ENCODE measurements around the gene DDX55. TPM values are rescaled to one million over a fixed set of nuclear protein-coding genes. Genes with fewer than 3 reads are reported as not detected.

Gene DDX55
- total and polyA plus RNA-seq, 11 donors = 3.9 to 15.3 (median 6.0) TPM

GRCh38 chr12:123597100-123597499, 4.8 kb upstream of the DDX55 start:
- intact Hi-C loops (cut with DNase I) = no loop called here
- WGBS, 4 donors = 84 to 87% (median 86%) methylated on average over 3 of the region's 3 CpGs
- no peak for TF ChIP-seq CTCF (IDR thresholded peaks at IDR 0.05)
- TF ChIP-seq POLR2A (IDR thresholded peaks at IDR 0.05) = no peak

GRCh38 chr12:123598522-123598921, 3.4 kb upstream of the DDX55 start:
- 79 to 94% (median 84%) methylated on average over 3 of the region's 3 CpGs for WGBS, 4 donors
- Histone ChIP-seq H3K4me3 (no peak overlapping the region), H3K27ac (no peak overlapping the region), H3K4me1 (peaks cover 0 to 23% (median 13%) of the 10 kb centered on the region in 12 donors), H3K36me3 (peaks cover 0 to 57% (median 56%) of the 10 kb centered on the region in 9 donors), H3K27me3 (no peaks in the 10 kb centered on the region), H3K9me3 (no peaks in the 10 kb centered on the region)
- TF ChIP-seq CTCF (IDR thresholded peaks at IDR 0.05) (no peak), POLR2A (IDR thresholded peaks at IDR 0.05) (no peak)
- intact Hi-C loops (cut with DNase I) = no loop called here
- DNase-seq = no peak
- no peak for ATAC-seq

More at GRCh38 chr12:123597100-123597499, 4.8 kb upstream of the DDX55 start:
- H3K36me3 ChIP-seq = peaks cover 0 to 71% (median 70%) of the 10 kb centered on the region in 9 donors
- H3K4me3 ChIP-seq = no peak overlapping the region
- no peaks in the 10 kb centered on the region for H3K9me3 ChIP-seq
- peaks cover 0 to 19% (median 4%) of the 10 kb centered on the region in 12 donors for H3K4me1 ChIP-seq
- ATAC-seq (no peak), DNase-seq (no peak)
- H3K27me3 ChIP-seq = no peaks in the 10 kb centered on the region
- H3K27ac ChIP-seq = no peak overlapping the region

GRCh38 chr12:123599310-123599709, 2.6 kb upstream of the DDX55 start:
- Histone ChIP-seq H3K27me3 (no peaks in the 10 kb centered on the region), H3K36me3 (peaks cover 0 to 55% (median 51%) of the 10 kb centered on the region in 9 donors)

GRCh38 chr12:123599721-123600120, 2.2 kb upstream of the DDX55 start:
- Histone ChIP-seq H3K27ac (no peak overlapping the region), H3K36me3 (peaks cover 0 to 54% (median 49%) of the 10 kb centered on the region in 9 donors), H3K27me3 (no peaks in the 10 kb centered on the region), H3K4me1 (peaks cover 0 to 24% (median 13%) of the 10 kb centered on the region in 12 donors), H3K9me3 (no peaks in the 10 kb centered on the region), H3K4me3 (no peak overlapping the region)
- DNase-seq (no peak), ATAC-seq (no peak)
- 88 to 94% (median 90%) methylated on average over 7 of the region's 7 CpGs for WGBS, 4 donors
- TF ChIP-seq POLR2A (IDR thresholded peaks at IDR 0.05) (no peak), CTCF (IDR thresholded peaks at IDR 0.05) (no peak)
- intact Hi-C loops (cut with DNase I) = loop anchor here in 2 of 10 donors (10.0 kb wide), 1 partner anchor 335 kb away; no protein-coding TSS in a partner anchor

More at GRCh38 chr12:123599310-123599709, 2.6 kb upstream of the DDX55 start:
- TF ChIP-seq CTCF (IDR thresholded peaks at IDR 0.05) (no peak), POLR2A (IDR thresholded peaks at IDR 0.05) (no peak)
- ATAC-seq (no peak), DNase-seq (no peak)
- Histone ChIP-seq H3K27ac (no peak overlapping the region), H3K9me3 (no peaks in the 10 kb centered on the region), H3K4me1 (peaks cover 0 to 24% (median 13%) of the 10 kb centered on the region in 12 donors), H3K4me3 (no peak overlapping the region)
- intact Hi-C loops (cut with DNase I) = no loop called here
- 83 to 98% (median 95%) methylated on average over 1 of the region's 1 CpG for WGBS, 4 donors

Data from heart left ventricle (tissue), 16 donors.